GM18498 (cell line): ENCODE data around the gene DYNLT5.
"Not testable (repeated sequence)": the region's sequence is repeated elsewhere in the genome, so short reads cannot be mapped to it uniquely, and the experiment has no call there.

Experiments
- ATAC-seq: cut with Tn5 transposase; IDR thresholded peaks from one replicate; pipeline ENCODE4 v1.9.1; 2021; ENCODE audit warnings: mild to moderate bottlenecking, moderate library complexity; ENCODE audit not compliant: unreplicated experiment

DYNLT5 gene

DNA sequence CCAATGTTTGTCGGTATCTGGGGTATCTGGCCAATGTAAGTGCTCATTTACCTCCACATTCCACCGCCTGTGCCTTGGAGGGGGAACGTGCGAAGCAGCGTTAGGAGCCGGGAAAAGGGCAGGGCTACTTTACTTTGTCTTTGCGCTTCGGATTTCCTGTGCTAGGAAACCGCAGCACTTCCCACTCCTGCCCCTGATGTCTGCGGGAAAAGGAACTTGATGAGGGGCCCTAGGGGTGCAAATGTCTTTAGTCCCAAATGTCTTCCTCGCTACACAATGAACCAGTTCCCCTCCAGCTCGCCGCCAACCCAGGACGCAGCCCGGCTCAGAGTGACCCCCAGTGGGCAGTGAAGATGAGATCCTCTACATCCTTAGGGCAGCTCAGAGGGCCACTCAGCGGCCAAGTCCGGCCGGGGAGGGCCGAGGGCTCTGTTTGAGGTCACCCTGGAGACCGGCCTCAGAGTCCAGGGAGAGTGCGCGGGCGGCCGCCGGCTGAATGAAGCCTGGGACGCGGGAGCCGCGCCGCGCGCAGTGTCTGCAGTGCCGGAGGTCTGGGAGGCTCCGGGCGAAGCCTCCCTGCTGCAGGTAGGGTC, at the start of gene DYNLT5:
Gene DYNLT5 (plus strand): TSS at position 460 of the 593 bp plus-strand sequence. CDS start 2,200 bp downstream, outside the sequence.
- ATAC-seq = peak; percentile 50

DNA sequence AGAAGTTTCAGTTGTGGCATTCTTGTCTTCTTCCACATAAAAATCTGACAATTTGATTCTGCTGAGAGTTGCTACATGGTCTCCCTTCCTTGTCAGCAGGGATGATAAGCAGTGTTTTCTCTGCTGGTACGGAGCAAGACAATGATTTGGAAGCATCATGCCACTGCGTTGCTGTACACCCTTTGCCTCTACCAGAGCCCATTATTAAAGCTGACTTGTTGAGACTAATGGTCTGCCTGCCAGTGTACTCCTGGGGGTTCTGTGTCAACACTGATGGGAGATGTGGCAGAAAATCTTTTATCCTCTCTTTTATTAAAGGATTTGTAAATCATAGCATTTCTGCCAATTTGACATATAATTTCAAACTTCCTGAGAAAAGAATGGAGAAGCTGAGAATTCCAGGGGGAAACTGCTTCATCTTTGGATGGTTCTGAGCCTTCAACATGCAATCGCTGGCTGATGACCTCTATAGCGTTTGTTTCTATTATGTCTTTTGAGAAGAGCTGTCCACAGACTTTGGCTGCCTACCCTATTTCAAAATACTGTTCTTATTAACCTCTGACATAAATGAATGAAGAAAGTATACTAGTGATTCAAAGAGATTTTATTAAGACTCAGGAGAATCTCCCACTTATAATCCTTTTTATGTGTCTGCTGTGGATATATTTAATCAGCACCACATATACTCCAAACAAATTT, 47.9 kb upstream of the DYNLT5 start:
- no peak for ATAC-seq

DNA sequence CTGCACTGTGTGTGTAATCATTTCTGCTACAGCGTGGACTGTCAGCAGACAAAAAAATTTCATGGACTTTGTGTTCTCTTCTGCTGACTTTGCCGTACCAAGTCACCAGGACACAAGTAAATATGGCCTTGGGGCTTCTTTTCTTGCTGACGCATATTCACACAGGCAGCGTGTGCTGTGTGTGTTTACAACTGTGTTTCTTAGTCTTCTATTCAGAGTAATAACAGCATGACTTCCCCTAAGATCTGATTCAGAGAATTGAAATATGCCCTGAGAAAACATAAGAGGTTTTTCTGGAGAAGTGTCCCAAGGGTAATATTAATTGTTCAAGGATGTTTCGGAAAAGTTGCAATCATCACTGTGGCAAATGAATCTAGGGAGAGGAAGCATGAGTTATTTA, 47.1 kb upstream of the DYNLT5 start:
- no peak for ATAC-seq

DNA sequence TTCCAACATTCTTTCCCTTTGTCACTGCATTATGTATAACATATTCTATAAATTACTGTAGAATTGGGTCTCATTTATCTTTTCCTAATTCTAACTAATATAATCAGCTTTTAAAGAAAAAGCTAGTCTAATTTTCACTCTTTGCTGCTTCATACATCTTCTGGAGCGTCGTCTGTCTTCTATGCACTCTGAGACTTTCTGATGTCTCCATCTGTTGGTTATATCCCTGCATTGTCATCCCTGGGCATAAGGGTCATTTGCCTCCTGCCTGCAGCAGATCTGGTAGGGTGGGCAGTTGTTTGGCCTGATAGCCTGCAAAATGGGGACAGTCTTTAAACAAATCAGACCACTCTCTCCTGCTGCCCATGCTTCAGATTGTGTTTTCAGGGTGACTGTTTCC, 40.8 kb upstream of the DYNLT5 start:
- no peak for ATAC-seq

DNA sequence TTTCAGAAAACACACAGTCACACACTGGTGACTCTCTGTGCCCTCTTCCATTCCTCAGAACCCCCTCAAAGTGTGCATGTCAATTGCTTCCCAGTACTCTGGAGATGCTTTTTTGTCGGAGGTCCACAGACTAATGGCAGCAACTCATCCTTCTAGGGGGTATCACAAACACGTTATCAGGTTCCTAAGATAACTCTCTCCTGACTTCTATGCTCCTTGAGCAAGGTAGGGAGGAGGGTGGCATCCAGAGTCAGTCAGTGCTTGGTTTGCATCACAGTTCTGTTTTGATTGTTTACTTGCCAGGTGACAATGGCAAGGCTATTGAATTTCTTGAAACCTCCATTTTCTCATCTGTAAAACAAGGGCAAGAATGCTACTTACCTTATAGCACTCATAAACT, 39.4 kb upstream of the DYNLT5 start:
- no peak for ATAC-seq

DNA sequence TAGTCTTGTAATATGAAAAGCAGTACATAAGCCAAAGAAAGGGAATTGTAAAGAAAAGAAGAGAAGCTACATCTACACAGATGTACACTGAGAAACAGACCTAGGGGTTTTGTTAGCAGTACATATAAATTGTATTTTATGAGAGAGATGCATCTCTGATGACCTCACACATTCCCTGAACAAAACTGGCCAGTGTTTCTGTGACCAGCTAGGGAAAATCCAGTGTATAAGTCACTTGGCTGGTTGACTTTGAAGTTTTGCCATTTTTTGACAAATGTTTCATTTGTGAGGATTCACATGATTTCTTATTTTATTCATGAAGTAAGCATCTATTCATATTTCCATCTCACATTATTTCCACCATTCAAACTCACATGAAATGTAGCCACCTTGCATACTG, 28.3 kb upstream of the DYNLT5 start:
- no peak for ATAC-seq

- ATAC-seq = peak; percentile 73
These were observed 26.2 kb upstream of the DYNLT5 start for GRCh38 chr1:66725885-66726665.

DNA sequence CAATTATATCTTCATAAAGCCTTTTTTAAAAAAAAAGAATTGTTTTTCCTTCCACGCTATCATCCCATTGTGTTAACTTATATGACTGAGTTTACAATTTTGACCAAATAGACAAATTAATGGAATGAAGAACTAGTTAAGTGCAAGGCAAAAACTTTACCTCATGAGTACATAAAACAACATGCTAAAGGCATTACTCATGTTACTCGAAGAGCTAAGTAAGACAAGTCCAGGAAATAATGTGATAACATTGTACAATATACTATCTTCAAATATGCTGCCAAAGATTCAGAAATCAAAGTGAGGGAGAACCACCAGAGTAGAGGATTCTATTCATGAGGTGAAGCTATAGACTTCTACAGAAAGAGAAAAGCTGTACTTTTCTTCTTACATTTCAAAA, 24.2 kb upstream of the DYNLT5 start:
- no peak for ATAC-seq

- not testable (repeated sequence) for ATAC-seq
These were observed 23.5 kb upstream of the DYNLT5 start for GRCh38 chr1:66728716-66729115.

DNA sequence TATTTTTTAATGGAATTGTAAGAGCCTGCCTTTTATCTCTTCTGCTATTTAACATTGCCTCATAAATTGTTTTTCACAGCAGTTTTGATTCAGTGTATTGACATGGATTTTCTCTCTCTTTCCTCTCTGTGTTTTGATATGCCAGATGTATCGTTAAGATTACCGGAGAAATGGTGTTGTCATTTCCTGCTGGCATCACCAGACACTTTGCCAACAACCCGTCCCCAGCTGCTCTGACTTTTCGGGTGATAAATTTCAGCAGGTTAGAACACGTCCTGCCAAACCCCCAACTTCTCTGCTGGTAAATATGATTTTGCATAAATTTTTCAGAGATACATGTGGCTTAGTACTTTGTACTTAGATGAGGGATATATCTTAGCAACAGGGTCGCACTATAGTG, 23.1 kb upstream of the DYNLT5 start:
- peak; percentile 51 for ATAC-seq

DNA sequence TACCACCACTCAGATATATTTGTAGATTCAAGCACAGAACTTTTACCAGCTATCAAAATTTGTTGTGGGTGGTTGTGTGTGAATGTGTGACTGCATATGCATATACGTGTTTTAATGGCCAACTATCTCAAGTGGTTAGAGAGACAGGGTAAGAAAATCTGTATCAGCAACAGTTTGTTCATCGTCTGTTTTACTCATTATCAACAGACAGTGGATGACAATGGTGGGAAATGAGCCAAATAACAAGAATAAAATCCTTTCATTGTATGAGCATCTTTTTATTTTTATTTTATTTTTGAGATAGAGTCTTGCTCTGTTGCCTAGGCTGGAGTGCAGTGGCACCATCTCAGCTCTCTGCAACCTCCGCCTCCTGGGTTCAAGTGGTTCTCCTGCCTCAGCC, 22.7 kb upstream of the DYNLT5 start:
- ATAC-seq = no peak

DNA sequence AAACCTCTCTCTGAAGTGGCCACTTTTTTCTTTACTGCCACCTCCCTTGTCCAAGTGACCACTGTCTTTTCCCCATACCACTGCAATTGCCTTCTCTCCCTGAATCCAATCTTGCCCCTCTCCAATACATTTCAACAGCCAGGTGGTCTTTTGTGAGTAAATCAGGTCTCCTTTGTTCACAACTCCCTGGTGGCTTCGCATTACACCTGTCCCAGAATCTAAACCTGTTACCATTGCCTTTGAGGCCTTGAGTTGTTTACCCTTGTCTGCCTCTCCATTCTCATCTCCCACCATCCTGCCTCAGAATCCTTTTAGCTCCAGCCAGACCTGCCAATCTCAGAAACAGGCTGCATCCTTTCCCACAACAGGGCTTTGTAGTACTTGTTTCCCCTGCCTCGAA, 21.8 kb upstream of the DYNLT5 start:
- no peak for ATAC-seq

DNA sequence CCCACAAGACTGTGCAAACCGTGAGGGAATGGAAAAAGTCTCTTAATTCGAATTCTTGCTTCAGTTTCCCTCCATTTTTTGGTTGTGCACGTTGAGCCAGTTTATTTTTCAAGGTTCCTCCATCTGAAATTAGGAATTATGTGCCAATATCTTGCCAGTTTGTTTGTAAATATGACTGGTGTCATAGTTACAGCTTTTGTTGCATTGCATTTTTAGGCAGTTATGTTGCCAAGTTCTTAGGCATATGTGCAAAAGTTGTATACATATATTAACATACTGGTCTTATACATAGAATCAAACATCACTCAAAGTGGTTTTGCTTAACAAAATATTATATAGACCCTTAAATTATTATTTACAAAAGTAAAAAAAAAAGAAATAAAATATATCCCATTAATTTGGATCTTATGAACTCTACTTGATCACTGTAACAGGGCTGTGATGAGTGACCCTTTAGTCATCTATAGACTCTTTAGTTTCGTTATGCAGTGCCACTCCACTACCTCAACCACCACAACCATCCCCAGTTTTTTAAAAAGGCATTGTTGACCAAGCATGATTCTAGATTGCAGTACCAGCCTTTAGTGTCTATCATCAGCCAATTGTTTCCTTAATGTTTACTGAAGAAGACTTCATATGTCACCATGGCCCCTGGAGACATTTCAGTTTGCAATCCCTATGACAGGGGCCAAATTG, 20.9 kb upstream of the DYNLT5 start:
- ATAC-seq = peak; percentile 65

DNA sequence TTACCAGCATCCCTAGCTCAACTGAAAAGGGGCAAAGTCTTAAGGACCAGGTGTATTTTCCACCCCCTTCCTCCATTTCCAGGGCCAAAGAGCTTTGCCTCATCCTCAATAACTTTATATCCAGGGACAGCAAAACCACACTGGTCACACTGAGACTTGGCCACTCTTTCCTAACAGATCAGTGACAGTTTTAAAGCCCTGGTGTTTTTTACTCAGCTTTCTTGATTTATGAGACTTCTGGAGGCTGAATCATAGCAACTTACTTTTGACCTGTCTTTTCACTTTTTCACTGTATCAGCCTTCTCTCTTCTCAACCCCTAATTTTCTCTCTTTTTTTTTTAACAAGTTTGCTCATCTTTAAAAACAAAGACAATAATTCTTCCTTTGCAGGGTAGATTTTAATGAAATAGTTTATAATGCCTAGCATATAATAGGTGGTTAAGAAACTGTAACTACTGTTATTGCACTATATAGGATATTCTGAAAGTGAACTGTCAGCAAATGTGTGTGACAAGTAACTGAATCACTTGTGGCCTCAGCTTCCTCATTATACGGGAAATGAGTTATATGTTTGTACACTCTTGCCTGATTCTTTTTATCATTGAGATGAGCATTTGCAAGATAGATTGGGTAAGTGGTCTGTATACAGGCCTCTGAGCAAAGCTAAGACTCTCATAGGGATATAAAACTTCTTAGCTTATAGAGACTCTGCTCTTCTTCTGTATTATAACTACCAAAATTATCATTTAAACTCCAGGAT, 19.7 kb upstream of the DYNLT5 start:
- ATAC-seq = no peak

- ATAC-seq = no peak
These were observed 18.8 kb upstream of the DYNLT5 start for GRCh38 chr1:66733348-66734017.

DNA sequence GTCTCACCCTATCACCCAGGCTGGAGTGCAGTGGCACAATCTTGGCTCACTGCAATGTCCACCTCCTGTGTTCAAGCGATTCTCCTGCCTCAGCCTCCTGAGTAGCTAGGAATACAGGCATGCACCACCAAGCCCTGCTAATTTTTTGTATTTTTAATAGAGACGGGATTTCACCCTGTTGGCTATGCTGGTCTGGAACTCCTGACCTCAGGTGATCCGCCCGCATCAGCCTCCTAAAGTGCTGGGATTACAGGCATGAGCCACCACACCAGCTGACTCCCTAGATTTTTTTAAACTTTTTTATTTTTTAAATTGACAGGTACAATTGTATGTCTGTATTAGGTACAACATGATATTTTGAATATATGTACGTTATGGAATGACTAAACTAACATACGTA, 17.7 kb upstream of the DYNLT5 start:
- not testable (repeated sequence) for ATAC-seq

DNA sequence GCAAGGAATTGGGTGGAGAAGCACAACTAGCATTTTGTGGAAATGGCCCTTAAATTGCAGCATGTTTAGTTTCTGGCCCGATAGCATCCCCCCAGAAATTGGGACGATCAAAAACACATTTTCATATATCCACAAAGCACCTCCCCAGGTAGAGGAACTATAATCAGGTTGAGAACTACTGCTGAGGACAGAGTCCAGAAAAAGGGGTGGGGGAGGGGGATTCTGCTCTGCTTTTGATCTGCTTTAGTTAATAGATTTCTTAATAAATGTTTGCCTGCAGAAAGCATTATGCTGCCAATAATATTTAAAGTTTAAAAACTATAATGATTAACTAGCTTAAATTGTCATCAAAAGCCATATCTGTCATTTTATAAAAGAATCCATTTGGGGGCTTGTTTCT, 14.4 kb upstream of the DYNLT5 start:
- no peak for ATAC-seq

- ATAC-seq = peak; percentile 78
These were observed 12.7 kb upstream of the DYNLT5 start for GRCh38 chr1:66739401-66740157.

DNA sequence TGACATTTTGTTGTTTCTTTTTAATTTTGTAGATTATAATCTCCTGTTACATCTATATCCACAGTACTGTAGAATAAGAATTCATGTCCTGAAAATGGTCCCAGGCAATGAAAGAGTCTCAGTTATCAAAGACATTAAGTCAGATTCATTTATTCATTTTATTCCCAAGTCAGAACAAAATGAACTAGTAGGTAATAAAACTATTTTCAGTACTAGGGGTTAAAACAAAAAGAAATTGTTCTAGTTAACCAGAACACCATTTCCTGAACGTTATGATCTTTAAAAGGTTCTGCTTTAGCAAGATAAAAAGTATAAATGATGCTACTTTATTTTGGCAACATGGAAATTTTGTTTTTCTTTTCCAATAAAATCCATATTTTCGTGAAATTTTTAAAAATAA, 6.8 kb upstream of the DYNLT5 start:
- no peak for ATAC-seq
